BLaER1 (cell line): Measurements from ENCODE around the gene ZDHHC7.

ENCODE experiments used
- H3K27ac ChIP-seq: shearing (Covaris generic); formaldehyde crosslinking; 2 replicates; pipeline ENCODE4 v1.8.1; 2022
- H3K27me3 ChIP-seq: shearing (Covaris generic); formaldehyde crosslinking; 2 replicates; pipeline ENCODE4 v1.8.1; 2022
- H3K36me3 ChIP-seq: shearing (Covaris generic); formaldehyde crosslinking; 2 replicates; pipeline ENCODE4 v1.8.1; 2022
- H3K4me1 ChIP-seq: shearing (Covaris generic); formaldehyde crosslinking; 2 replicates; pipeline ENCODE4 v1.8.1; 2022
- H3K4me2 ChIP-seq: shearing (Covaris generic); formaldehyde crosslinking; 2 replicates; pipeline ENCODE4 v1.8.1; 2022
- H3K4me3 ChIP-seq: shearing (Covaris generic); formaldehyde crosslinking; 2 replicates; pipeline ENCODE4 v1.8.1; 2022
- H3K9ac ChIP-seq: shearing (Covaris generic); formaldehyde crosslinking; 2 replicates; pipeline ENCODE4 v1.8.1; 2022
- H3K9me3 ChIP-seq: shearing (Covaris generic); formaldehyde crosslinking; 2 replicates; pipeline ENCODE4 v1.8.1; 2022
- H4K20me1 ChIP-seq: shearing (Covaris generic); formaldehyde crosslinking; 2 replicates; pipeline ENCODE4 v1.8.1; 2022
- Cebpa-rat ChIP-seq: shearing (Covaris generic); IDR thresholded peaks from 2 replicates; pipeline ENCODE4 v1.8.1; 2022

The ZDHHC7 gene

DNA sequence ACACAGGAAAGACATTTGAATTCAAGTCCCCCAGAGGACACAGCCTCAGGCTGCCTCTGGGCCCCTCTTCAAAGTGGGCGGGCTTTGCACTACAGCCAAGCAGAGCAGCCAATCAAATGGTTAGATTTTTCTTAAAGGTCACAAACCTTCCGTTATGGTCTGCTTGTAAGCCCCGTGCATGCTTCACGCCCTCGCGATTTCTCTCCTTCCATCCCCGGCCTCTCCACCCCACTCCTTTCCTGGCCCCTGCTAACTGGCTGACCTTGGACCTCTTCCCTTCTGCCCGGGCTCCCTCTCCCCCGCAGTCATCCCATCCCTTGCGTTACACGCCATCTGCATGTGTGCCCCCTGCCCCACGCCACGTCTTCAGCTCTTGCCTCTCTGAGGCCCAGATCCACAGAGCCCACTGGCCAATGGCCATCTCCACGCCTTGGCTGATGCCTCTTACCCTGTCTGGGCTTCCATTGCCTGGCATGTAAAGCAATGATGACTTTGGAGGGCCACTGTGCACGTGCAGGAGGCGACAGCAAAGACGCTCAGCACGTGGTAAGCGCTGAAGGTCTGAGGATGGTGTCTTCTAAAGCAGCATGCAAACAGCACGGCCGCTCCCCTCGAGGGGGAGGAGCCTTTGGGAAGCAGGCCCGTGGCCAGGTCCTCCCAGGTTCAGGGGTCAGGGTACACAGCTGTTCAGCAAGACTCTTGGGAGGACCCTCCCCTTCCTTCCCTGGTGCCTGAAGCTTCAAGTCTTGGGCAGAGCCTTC lies 86.8 kb downstream of the ZDHHC7 start:
- peaks cover 48% of the 10 kb centered on the region for H3K4me1 ChIP-seq
- no peak overlapping the region for H3K4me3 ChIP-seq
- H3K27me3 ChIP-seq: no peaks in the 10 kb centered on the region
- no peak for TF ChIP-seq Cebpa-rat
- no peak overlapping the region for H3K27ac ChIP-seq
- no peaks in the 10 kb centered on the region for H3K36me3 ChIP-seq
- no peak overlapping the region for H3K9ac ChIP-seq
- no peaks in the 10 kb centered on the region for H3K9me3 ChIP-seq
- no peaks in the 10 kb centered on the region for H4K20me1 ChIP-seq
- peak overlapping the region; percentile 77 for H3K4me2 ChIP-seq
